ENCODE data around the gene MED16. TPM values are rescaled to one million over a fixed set of nuclear protein-coding genes. Genes with fewer than 3 reads are reported as not detected.

The MED16 gene
- total RNA-seq, 1 experiment from 2014 or later, result 69.1 TPM

GRCh38 chr19:858868-859843 lies 33.8 kb downstream of the MED16 start, which contains the start of gene CFD:
CFD (plus strand) TSS chr19:859664; CDS start chr19:859690, 26 bp downstream.
- TF ChIP-seq CTCF (IDR thresholded peaks at IDR 0.05; ENCODE audit: insufficient read depth in 1 of 2, low read depth in 1 of 2, low read length in 1 of 2, severe bottlenecking in 1 of 2, unreplicated experiment in 1 of 2), result no peak
- H3K9me3 Mint-ChIP-seq (ENCODE audit: unreplicated experiment), result no peaks in the 10 kb centered on the region
- intact Hi-C loops (cut with micrococcal nuclease; ENCODE audit: unreplicated experiment), result no loop called here
- 0 out of 2 replicates have a peak, but pooled peaks cover 4% of the 10 kb centered on the region for H3K4me1 ChIP-seq
- no TSS peak for BruUV-seq (replicated peaks)
- peak within 1 kb of the TSS; percentile 54 for H3K4me3 Mint-ChIP-seq (ENCODE audit: unreplicated experiment)
- CTCF ChIA-PET, result interaction anchor here (0.5 to 0.6 kb wide), 2 partner anchors 124 to 1552 kb away, joined by 4 to 9 read pairs; no protein-coding TSS in a partner anchor
- POLR2A ChIA-PET, result no interaction called here
- H3K4me3 ChIP-seq (ENCODE audit: low read depth, low read length), result peak within 1 kb of the TSS; percentile 35
- no peak for DNase-seq
- no peaks in the 10 kb centered on the region for H3K36me3 ChIP-seq (ENCODE audit: control insufficient read depth, insufficient read depth, low read length)
- peaks cover 37% of the 10 kb centered on the region for H3K36me3 Mint-ChIP-seq (ENCODE audit: insufficient read depth, unreplicated experiment)
- H3K4me1 Mint-ChIP-seq (ENCODE audit: low read depth, unreplicated experiment), result no peaks in the 10 kb centered on the region
- no peaks in the 10 kb centered on the region for H3K27me3 Mint-ChIP-seq (ENCODE audit: insufficient read depth, unreplicated experiment)
- H3K9me3 ChIP-seq, result no peaks in the 10 kb centered on the region
- no peak within 1 kb of the TSS for H3K27ac Mint-ChIP-seq (ENCODE audit: unreplicated experiment)
- no peaks in the 10 kb centered on the region for H3K27me3 ChIP-seq (replicated peaks; ENCODE audit: control insufficient read depth, insufficient read depth, low read length)

GRCh38 chr19:858284-858683 lies 34.7 kb downstream of the MED16 start:
- no peaks in the 10 kb centered on the region for H3K27me3 Mint-ChIP-seq (ENCODE audit: insufficient read depth, unreplicated experiment)
- intact Hi-C loops (cut with micrococcal nuclease; ENCODE audit: unreplicated experiment), result no loop called here
- peaks cover 29% of the 10 kb centered on the region for H3K36me3 Mint-ChIP-seq (ENCODE audit: insufficient read depth, unreplicated experiment)
- no TSS peak for BruUV-seq (replicated peaks)
- no peak overlapping the region for H3K4me3 Mint-ChIP-seq (ENCODE audit: unreplicated experiment)
- no peak for DNase-seq
- H3K9me3 ChIP-seq, result no peaks in the 10 kb centered on the region
- no peaks in the 10 kb centered on the region for H3K27me3 ChIP-seq (replicated peaks; ENCODE audit: control insufficient read depth, insufficient read depth, low read length)
- H3K4me1 ChIP-seq, result 0 out of 2 replicates have a peak, but pooled peaks cover 4% of the 10 kb centered on the region
- no peaks in the 10 kb centered on the region for H3K9me3 Mint-ChIP-seq (ENCODE audit: unreplicated experiment)
- CTCF ChIA-PET, result interaction anchor here (0.5 to 0.7 kb wide), 2 partner anchors 10 to 125 kb away, joined by 3 to 4 read pairs; no protein-coding TSS in a partner anchor
- no peaks in the 10 kb centered on the region for H3K4me1 Mint-ChIP-seq (ENCODE audit: low read depth, unreplicated experiment)
- H3K27ac Mint-ChIP-seq (ENCODE audit: unreplicated experiment), result no peak overlapping the region
- TF ChIP-seq CTCF (IDR thresholded peaks at IDR 0.05; ENCODE audit: insufficient read depth in 1 of 2, low read depth in 1 of 2, low read length in 1 of 2, severe bottlenecking in 1 of 2, unreplicated experiment in 1 of 2), result no peak
- H3K36me3 ChIP-seq (ENCODE audit: control insufficient read depth, insufficient read depth, low read length), result no peaks in the 10 kb centered on the region
- no peak overlapping the region for H3K4me3 ChIP-seq (ENCODE audit: low read depth, low read length)
- POLR2A ChIA-PET, result no interaction called here

- no peaks in the 10 kb centered on the region for H3K27me3 ChIP-seq (replicated peaks; ENCODE audit: control insufficient read depth, insufficient read depth, low read length)
- Mint-ChIP-seq H3K9me3 (ENCODE audit: unreplicated experiment) (no peaks in the 10 kb centered on the region), H3K27me3 (ENCODE audit: insufficient read depth, unreplicated experiment) (no peaks in the 10 kb centered on the region), H3K36me3 (ENCODE audit: insufficient read depth, unreplicated experiment) (peaks cover 12% of the 10 kb centered on the region), H3K4me3 (ENCODE audit: unreplicated experiment) (no peak overlapping the region), H3K27ac (ENCODE audit: unreplicated experiment) (no peak overlapping the region), H3K4me1 (ENCODE audit: low read depth, unreplicated experiment) (no peaks in the 10 kb centered on the region)
- no peak overlapping the region for H3K4me3 ChIP-seq (ENCODE audit: low read depth, low read length)
- CTCF ChIA-PET, result no interaction called here
- no TSS peak for BruUV-seq (replicated peaks)
- H3K9me3 ChIP-seq, result no peaks in the 10 kb centered on the region
- DNase-seq, result no peak
- intact Hi-C loops (cut with micrococcal nuclease; ENCODE audit: unreplicated experiment), result loop anchor here (2.0 kb wide), 1 partner anchor 145 kb away; the partner anchor contains the start of gene GRIN3B
- POLR2A ChIA-PET, result no interaction called here
- no peak for TF ChIP-seq CTCF (IDR thresholded peaks at IDR 0.05; ENCODE audit: insufficient read depth in 1 of 2, low read depth in 1 of 2, low read length in 1 of 2, severe bottlenecking in 1 of 2, unreplicated experiment in 1 of 2)
- H3K4me1 ChIP-seq, result 0 out of 2 replicates have a peak, but pooled peaks cover 4% of the 10 kb centered on the region
- H3K36me3 ChIP-seq (ENCODE audit: control insufficient read depth, insufficient read depth, low read length), result no peaks in the 10 kb centered on the region
Observed at GRCh38 chr19:855566-856120, 37.3 kb downstream of the MED16 start.
